Measurements from ENCODE around the gene CDC42BPA.
A peak's percentile ranks its signal among the peaks of the same experiment; 100 is the strongest.
"Not testable (repeated sequence)": the region's sequence is repeated elsewhere in the genome, so short reads cannot be mapped to it uniquely, and the experiment has no call there.

The CDC42BPA gene

GRCh38 chr1:227318016-227318852, at the start of gene CDC42BPA:
CDC42BPA (minus strand) TSS chr1:227318492; CDS start chr1:227317182, 1,310 bp downstream.
- DNase-seq: peak; percentile 73 to 94 (median 90)

- DNase-seq: no peak
Measured at GRCh38 chr1:227368009-227368408, 49.7 kb upstream of the CDC42BPA start.

GRCh38 chr1:227365473-227366431, 47.5 kb upstream of the CDC42BPA start:
- DNase-seq: no peak

GRCh38 chr1:227364657-227365056, 46.4 kb upstream of the CDC42BPA start:
- no peak for DNase-seq

- DNase-seq: no peak
Measured at GRCh38 chr1:227363825-227364224, 45.5 kb upstream of the CDC42BPA start.

- no peak for DNase-seq
Measured at GRCh38 chr1:227362039-227362438, 43.7 kb upstream of the CDC42BPA start.

- no peak for DNase-seq
Measured at GRCh38 chr1:227357927-227358302, 39.6 kb upstream of the CDC42BPA start.

- no peak for DNase-seq
Measured at GRCh38 chr1:227357171-227357926, 39.1 kb upstream of the CDC42BPA start.

GRCh38 chr1:227356620-227357146, 38.4 kb upstream of the CDC42BPA start:
- peak in 1 of 3 experiments; percentile 11 for DNase-seq

- no peak for DNase-seq
Measured at GRCh38 chr1:227355542-227356245, 37.4 kb upstream of the CDC42BPA start.

GRCh38 chr1:227353186-227353585, 34.9 kb upstream of the CDC42BPA start:
- DNase-seq: no peak

GRCh38 chr1:227352164-227352563, 33.9 kb upstream of the CDC42BPA start:
- not testable (repeated sequence) for DNase-seq

GRCh38 chr1:227351443-227351842, 33.2 kb upstream of the CDC42BPA start:
- no peak for DNase-seq

GRCh38 chr1:227349967-227350366, 31.7 kb upstream of the CDC42BPA start:
- DNase-seq: no peak

GRCh38 chr1:227343727-227344551, 25.6 kb upstream of the CDC42BPA start:
- no peak for DNase-seq

- no peak for DNase-seq
Measured at GRCh38 chr1:227343206-227343605, 24.9 kb upstream of the CDC42BPA start.

GRCh38 chr1:227342075-227342829, 24.0 kb upstream of the CDC42BPA start:
- no peak for DNase-seq

- DNase-seq: peak in 1 of 3 experiments; percentile 20
Measured at GRCh38 chr1:227336136-227336535, 17.8 kb upstream of the CDC42BPA start.

GRCh38 chr1:227335242-227336020, 17.1 kb upstream of the CDC42BPA start:
- no peak for DNase-seq
